HepG2 (cell line): ENCODE data around the gene MYO1C. TPM values are rescaled to one million over a fixed set of nuclear protein-coding genes. Genes with fewer than 3 reads are reported as not detected.

Source experiments
- ARHGAP35 ChIP-seq: sonication (generic); formaldehyde crosslinking; IDR thresholded peaks from 2 replicates; pipeline ENCODE4 v1.9.0; 2022; ENCODE audit warnings: mild to moderate bottlenecking, inconsistent platforms, moderate library complexity, missing genetic modification reagents, borderline replicate concordance
- FOXP4 ChIP-seq: sonication (generic); formaldehyde crosslinking; IDR thresholded peaks from 2 replicates; pipeline ENCODE4 v1.4.0; 2020; ENCODE audit warnings: missing genetic modification reagents
- KMT2A ChIP-seq: sonication (generic); formaldehyde crosslinking; IDR thresholded peaks from 2 replicates; pipeline ENCODE4 v1.4.0; 2020; ENCODE audit warnings: missing genetic modification reagents
- LBX2 ChIP-seq: sonication (generic); formaldehyde crosslinking; IDR thresholded peaks from 2 replicates; pipeline ENCODE4 v1.5.0; 2020; ENCODE audit warnings: missing genetic modification reagents, mild to moderate bottlenecking, borderline replicate concordance
- MAFG ChIP-seq: sonication (generic); formaldehyde crosslinking; IDR thresholded peaks from 2 replicates; pipeline ENCODE4 v1.5.1; 2020; ENCODE audit warnings: mild to moderate bottlenecking, missing genetic modification reagents
- MIER2 ChIP-seq: IDR thresholded peaks from 2 replicates; pipeline ENCODE4 v1.6.1; 2016; ENCODE audit warnings: missing biosample characterization, missing genetic modification reagents
- MTF2 ChIP-seq: sonication (generic); formaldehyde crosslinking; IDR thresholded peaks from 2 replicates; pipeline ENCODE4 v1.5.0; 2020; ENCODE audit warnings: missing genetic modification reagents, borderline replicate concordance
- STAT5B ChIP-seq: sonication (generic); formaldehyde crosslinking; IDR thresholded peaks from 2 replicates; pipeline ENCODE4 v1.4.0; 2020; ENCODE audit warnings: missing genetic modification reagents
- ZBTB46 ChIP-seq: sonication (generic); formaldehyde crosslinking; IDR thresholded peaks from 2 replicates; pipeline ENCODE4 v1.4.0; 2020; ENCODE audit warnings: mild to moderate bottlenecking, missing genetic modification reagents, borderline replicate concordance
- ZMYM2 ChIP-seq: sonication (generic); formaldehyde crosslinking; IDR thresholded peaks from 2 replicates; pipeline ENCODE4 v1.8.0; 2022; ENCODE audit warnings: mild to moderate bottlenecking, missing genetic modification reagents
- ZNF12 ChIP-seq: sonication (generic); formaldehyde crosslinking; IDR thresholded peaks from 2 replicates; pipeline ENCODE4 v1.5.0; 2020; ENCODE audit warnings: missing genetic modification reagents
- ZNF136 ChIP-seq: sonication (generic); formaldehyde crosslinking; IDR thresholded peaks from 2 replicates; pipeline ENCODE4 v1.8.1; 2022; ENCODE audit warnings: low read depth, mild to moderate bottlenecking, moderate library complexity, missing genetic modification reagents
- ZNF292 ChIP-seq: sonication (generic); formaldehyde crosslinking; IDR thresholded peaks from 2 replicates; pipeline ENCODE4 v1.8.1; 2022; ENCODE audit warnings: mild to moderate bottlenecking, low read depth, missing genetic modification reagents, borderline replicate concordance
- ZNF3 ChIP-seq: IDR thresholded peaks from 2 replicates; pipeline ENCODE4 v1.7.0; 2017; ENCODE audit warnings: inconsistent platforms
- ZNF329 ChIP-seq: sonication (generic); formaldehyde crosslinking; IDR thresholded peaks from 2 replicates; pipeline ENCODE4 v1.9.0; 2021; ENCODE audit warnings: low read depth, mild to moderate bottlenecking, missing genetic modification reagents
- ZNF567 ChIP-seq: sonication (generic); formaldehyde crosslinking; IDR thresholded peaks from 2 replicates; pipeline ENCODE4 v1.8.1; 2023; ENCODE audit warnings: mild to moderate bottlenecking, missing genetic modification reagents, borderline replicate concordance
- ZNF670 ChIP-seq: sonication (generic); formaldehyde crosslinking; IDR thresholded peaks from 2 replicates; pipeline ENCODE4 v1.8.0; 2022; ENCODE audit warnings: mild to moderate bottlenecking, missing genetic modification reagents, borderline replicate concordance
- polyA plus RNA-seq, 8 experiments: library from polyadenylated mRNA; depleted of rRNA in 3 of 8; stranded (reverse) in 7 of 8; unstranded in 1 of 8; fragments of >200 nt; fragmentation: Illumina TruSeq in 4 of 8; extraction: Trizol in 4 of 8; gene quantifications; 2 replicates each; pipeline versions ENCODE4 v1.2.1 to v1.2.3, GENCODE V29; 2011 to 2016; ENCODE audit warnings: low read depth in 4 of 8, missing spikeins in 1 of 8, mixed read lengths in 1 of 8; ENCODE audit not compliant: insufficient read depth in 1 of 8
- total RNA-seq, 5 experiments: library from RNA; depleted of rRNA; stranded (reverse); fragments of >200 nt; fragmentation: Illumina TruSeq; extraction: Trizol; gene quantifications; 2 replicates each; pipeline ENCODE4 v1.2.3, GENCODE V29; 2016; ENCODE audit warnings: low read depth in 1 of 5
- TF ChIP-seq, protein P1 (sequence below): sonication (generic); formaldehyde crosslinking; conservative IDR thresholded peaks from 2 replicates; pipeline ENCODE4 v1.4.0; 2020; ENCODE audit warnings: missing genetic modification reagents
- TF ChIP-seq, protein P2 (sequence below): sonication (generic); formaldehyde crosslinking; IDR thresholded peaks from 2 replicates; pipeline ENCODE4 v1.4.0; 2020; ENCODE audit warnings: missing genetic modification reagents
- TF ChIP-seq, protein P3 (sequence below): sonication (generic); formaldehyde crosslinking; IDR thresholded peaks from 2 replicates; pipeline ENCODE4 v1.8.1; 2023; ENCODE audit warnings: mild to moderate bottlenecking, missing genetic modification reagents, borderline replicate concordance

MYO1C gene
- total and polyA plus RNA-seq, 2 of the 13 experiments (the other 11 are each of a cell fraction or from before 2014, with no cell fraction given) = 22.7 to 40.8 TPM

DNA sequence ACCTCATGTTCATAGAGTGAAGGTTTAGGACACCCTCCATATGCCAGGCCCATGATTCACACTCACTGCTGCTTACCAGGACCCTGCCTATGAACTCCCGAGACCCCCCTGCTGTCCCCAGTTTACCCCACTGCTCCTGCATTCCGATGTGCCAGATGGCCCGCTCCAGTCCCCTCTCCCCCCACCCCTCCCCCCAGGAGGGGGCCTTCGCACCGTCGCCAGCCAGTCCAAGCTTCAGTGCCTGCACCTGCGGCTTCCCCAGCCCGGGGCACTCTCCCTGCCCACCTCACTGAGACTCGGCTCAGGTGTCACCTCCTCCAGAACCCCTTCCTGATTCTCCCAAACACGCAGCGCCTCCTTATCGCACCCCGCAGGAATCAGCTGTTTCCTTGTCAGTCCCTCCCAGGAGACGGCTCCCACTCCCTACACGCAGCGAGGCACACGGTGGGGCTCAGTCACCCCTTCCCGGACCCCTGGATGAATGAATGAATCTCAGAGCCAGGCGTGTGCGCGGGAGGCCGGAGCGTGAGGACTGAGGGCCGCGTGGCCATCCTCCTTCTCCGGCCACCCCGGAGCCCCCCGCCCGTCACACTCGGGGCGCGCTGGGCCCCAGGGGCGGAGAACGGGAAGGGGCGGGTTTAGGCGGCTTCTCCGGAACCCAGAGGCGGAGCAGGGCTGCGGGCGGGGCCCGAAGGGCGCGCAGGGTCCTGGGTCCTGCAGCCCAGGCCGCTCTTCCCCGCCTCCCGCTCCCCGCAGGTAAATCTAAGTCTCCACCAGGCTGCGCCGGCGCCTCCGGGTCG is 1.6 kb downstream of the MYO1C start (continued):
- TF ChIP-seq, protein P1, sequence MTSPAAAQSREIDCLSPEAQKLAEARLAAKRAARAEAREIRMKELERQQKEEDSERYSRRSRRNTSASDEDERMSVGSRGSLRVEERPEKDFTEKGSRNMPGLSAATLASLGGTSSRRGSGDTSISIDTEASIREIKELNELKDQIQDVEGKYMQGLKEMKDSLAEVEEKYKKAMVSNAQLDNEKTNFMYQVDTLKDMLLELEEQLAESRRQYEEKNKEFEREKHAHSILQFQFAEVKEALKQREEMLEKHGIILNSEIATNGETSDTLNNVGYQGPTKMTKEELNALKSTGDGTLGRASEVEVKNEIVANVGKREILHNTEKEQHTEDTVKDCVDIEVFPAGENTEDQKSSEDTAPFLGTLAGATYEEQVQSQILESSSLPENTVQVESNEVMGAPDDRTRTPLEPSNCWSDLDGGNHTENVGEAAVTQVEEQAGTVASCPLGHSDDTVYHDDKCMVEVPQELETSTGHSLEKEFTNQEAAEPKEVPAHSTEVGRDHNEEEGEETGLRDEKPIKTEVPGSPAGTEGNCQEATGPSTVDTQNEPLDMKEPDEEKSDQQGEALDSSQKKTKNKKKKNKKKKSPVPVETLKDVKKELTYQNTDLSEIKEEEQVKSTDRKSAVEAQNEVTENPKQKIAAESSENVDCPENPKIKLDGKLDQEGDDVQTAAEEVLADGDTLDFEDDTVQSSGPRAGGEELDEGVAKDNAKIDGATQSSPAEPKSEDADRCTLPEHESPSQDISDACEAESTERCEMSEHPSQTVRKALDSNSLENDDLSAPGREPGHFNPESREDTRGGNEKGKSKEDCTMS = no peak
- TF ChIP-seq ZNF329 (CRISPR knock-in tag) = no peak
- TF ChIP-seq ARHGAP35 (CRISPR knock-in tag) = no peak
- TF ChIP-seq ZNF670 (CRISPR knock-in tag) = peak; percentile 51; the same call in 1 of the 2 replicates
- no peak for TF ChIP-seq ZNF292 (CRISPR knock-in tag)
- TF ChIP-seq KMT2A (CRISPR knock-in tag) = no peak
- no peak for TF ChIP-seq ZMYM2
- no peak for TF ChIP-seq STAT5B
- TF ChIP-seq MIER2 (CRISPR knock-in tag) = no peak
- TF ChIP-seq MTF2 = no peak
- TF ChIP-seq, protein P2, sequence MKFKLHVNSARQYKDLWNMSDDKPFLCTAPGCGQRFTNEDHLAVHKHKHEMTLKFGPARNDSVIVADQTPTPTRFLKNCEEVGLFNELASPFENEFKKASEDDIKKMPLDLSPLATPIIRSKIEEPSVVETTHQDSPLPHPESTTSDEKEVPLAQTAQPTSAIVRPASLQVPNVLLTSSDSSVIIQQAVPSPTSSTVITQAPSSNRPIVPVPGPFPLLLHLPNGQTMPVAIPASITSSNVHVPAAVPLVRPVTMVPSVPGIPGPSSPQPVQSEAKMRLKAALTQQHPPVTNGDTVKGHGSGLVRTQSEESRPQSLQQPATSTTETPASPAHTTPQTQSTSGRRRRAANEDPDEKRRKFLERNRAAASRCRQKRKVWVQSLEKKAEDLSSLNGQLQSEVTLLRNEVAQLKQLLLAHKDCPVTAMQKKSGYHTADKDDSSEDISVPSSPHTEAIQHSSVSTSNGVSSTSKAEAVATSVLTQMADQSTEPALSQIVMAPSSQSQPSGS = no peak
- TF ChIP-seq ZNF136 (CRISPR knock-in tag) = peak; percentile 55; the same call in 1 of the 2 replicates
- TF ChIP-seq ZNF12 (CRISPR knock-in tag) = no peak
- TF ChIP-seq ZBTB46 (CRISPR knock-in tag) = no peak
- TF ChIP-seq ZNF567 = no peak
- no peak for TF ChIP-seq LBX2 (CRISPR knock-in tag)
- TF ChIP-seq, protein P3, sequence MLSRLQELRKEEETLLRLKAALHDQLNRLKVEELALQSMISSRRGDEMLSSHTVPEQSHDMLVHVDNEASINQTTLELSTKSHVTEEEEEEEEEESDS (CRISPR knock-in tag) = no peak
- TF ChIP-seq MAFG (CRISPR knock-in tag) = no peak
- peak; percentile 46 for TF ChIP-seq FOXP4
- TF ChIP-seq ZNF3 = no peak
